Activated B cell treated with CpG ODN at 0.5 μM for 24 hours (primary cell): Measurements from ENCODE around the gene HTR4. TPM values are rescaled to one million over a fixed set of nuclear protein-coding genes. Genes with fewer than 3 reads are reported as not detected.

Experiments
- ATAC-seq: fragments of 200-7000 bp; cut with Tn5 transposase; one replicate; pipeline ENCODE4 v1.10.0; 2021; ENCODE audit warnings: low read depth, mild to moderate bottlenecking, moderate library complexity
- CTCF ChIA-PET: fragments of 350-600 bp; sonication (Branson Sonifier 250); formaldehyde crosslinking; loops from one replicate; lab custom pipeline; 2021; ENCODE audit warnings: antibody characterized with exemption; lab: Charles Lee
- POLR2A ChIA-PET: fragments of 350-600 bp; sonication (Branson Sonifier 250); formaldehyde crosslinking; loops from one replicate; lab custom pipeline; 2021; ENCODE audit warnings: antibody characterized with exemption; lab: Charles Lee
- DNase-seq: peaks from one replicate; pipeline ENCODE4 v3.0.0; 2022
- H3K27ac Mint-ChIP-seq: one replicate; pipeline ENCODE4 v1.8.0; 2020; ENCODE audit warnings: mixed read lengths
- H3K27me3 Mint-ChIP-seq: one replicate; pipeline ENCODE4 v1.8.0; 2021; ENCODE audit warnings: mixed read lengths
- H3K36me3 Mint-ChIP-seq: one replicate; pipeline ENCODE4 v1.8.0; 2021; ENCODE audit warnings: low read depth, mixed read lengths
- H3K4me1 Mint-ChIP-seq: one replicate; pipeline ENCODE4 v1.8.0; 2021; ENCODE audit warnings: mixed read lengths
- H3K4me3 Mint-ChIP-seq: one replicate; pipeline ENCODE4 v1.8.0; 2020; ENCODE audit warnings: mild to moderate bottlenecking, mixed read lengths
- H3K9me3 Mint-ChIP-seq: one replicate; pipeline ENCODE4 v1.8.0; 2020; ENCODE audit warnings: mixed read lengths
- CTCF ChIP-seq: fragments of 200-600 bp; IDR thresholded peaks from one replicate; pipeline ENCODE4 v1.8.0; 2022; ENCODE audit warnings: antibody characterized with exemption, mild to moderate bottlenecking
- intact Hi-C: fragments of 100-400 bp; cut with micrococcal nuclease; formaldehyde crosslinking; loops from one replicate; pipeline ENCODE4 v1.15.1; 2024
- total RNA-seq: library from RNA; stranded (reverse); gene quantifications from 2 replicates; pipeline ENCODE4 v1.2.3, GENCODE V29; 2022

The HTR4 gene
- total RNA-seq, 1 donor from 2014 or later: not detected

GRCh38 chr5:148499452-148499851, 154.9 kb downstream of the HTR4 start:
- ChIA-PET POLR2A (no interaction called here), CTCF (no interaction called here)
- Mint-ChIP-seq H3K4me3 (no peak overlapping the region), H3K27ac (no peak overlapping the region), H3K4me1 (no peaks in the 10 kb centered on the region), H3K9me3 (no peaks in the 10 kb centered on the region), H3K27me3 (peaks cover 11% of the 10 kb centered on the region), H3K36me3 (no peaks in the 10 kb centered on the region)
- no peak for DNase-seq
- no peak for TF ChIP-seq CTCF
- no peak for ATAC-seq
- intact Hi-C loops: no loop called here

GRCh38 chr5:148497757-148498156, 156.6 kb downstream of the HTR4 start:
- H3K36me3 Mint-ChIP-seq: no peaks in the 10 kb centered on the region
- no peak for TF ChIP-seq CTCF
- H3K27me3 Mint-ChIP-seq: peaks cover 16% of the 10 kb centered on the region
- H3K9me3 Mint-ChIP-seq: no peaks in the 10 kb centered on the region
- ChIA-PET CTCF (no interaction called here), POLR2A (no interaction called here)
- no peak for ATAC-seq
- no peak overlapping the region for H3K27ac Mint-ChIP-seq
- H3K4me3 Mint-ChIP-seq: no peak overlapping the region
- H3K4me1 Mint-ChIP-seq: no peaks in the 10 kb centered on the region
- no peak for DNase-seq
- intact Hi-C loops: no loop called here

GRCh38 chr5:148492351-148492750, 162.0 kb downstream of the HTR4 start:
- Mint-ChIP-seq H3K9me3 (no peaks in the 10 kb centered on the region), H3K4me1 (no peaks in the 10 kb centered on the region), H3K27me3 (peaks cover 11% of the 10 kb centered on the region), H3K36me3 (no peaks in the 10 kb centered on the region), H3K4me3 (no peak overlapping the region), H3K27ac (no peak overlapping the region)
- no peak for ATAC-seq
- ChIA-PET POLR2A (no interaction called here), CTCF (no interaction called here)
- intact Hi-C loops: no loop called here
- no peak for DNase-seq
- no peak for TF ChIP-seq CTCF

GRCh38 chr5:148491793-148492184, 162.5 kb downstream of the HTR4 start:
- CTCF ChIA-PET: no interaction called here
- no peak for TF ChIP-seq CTCF
- H3K4me1 Mint-ChIP-seq: no peaks in the 10 kb centered on the region

GRCh38 chr5:148491015-148491792, 163.1 kb downstream of the HTR4 start:
- no peaks in the 10 kb centered on the region for H3K9me3 Mint-ChIP-seq
- no peak for DNase-seq
- H3K4me3 Mint-ChIP-seq: no peak overlapping the region
- H3K4me1 Mint-ChIP-seq: no peaks in the 10 kb centered on the region
- ChIA-PET POLR2A (no interaction called here), CTCF (interaction anchor here (0.6 kb wide), 1 partner anchor 198 kb away, joined by 3 read pairs; no protein-coding TSS in a partner anchor)
- no peak for ATAC-seq
- peaks cover 15% of the 10 kb centered on the region for H3K27me3 Mint-ChIP-seq
- no peak for TF ChIP-seq CTCF
- no peak overlapping the region for H3K27ac Mint-ChIP-seq
- no peaks in the 10 kb centered on the region for H3K36me3 Mint-ChIP-seq
- intact Hi-C loops: no loop called here

More at GRCh38 chr5:148491793-148492184, 162.5 kb downstream of the HTR4 start:
- POLR2A ChIA-PET: no interaction called here
- Mint-ChIP-seq H3K4me3 (no peak overlapping the region), H3K36me3 (no peaks in the 10 kb centered on the region), H3K27me3 (peaks cover 12% of the 10 kb centered on the region), H3K9me3 (no peaks in the 10 kb centered on the region), H3K27ac (no peak overlapping the region)
- ATAC-seq (no peak), DNase-seq (no peak)
- intact Hi-C loops: no loop called here
